ENCODE data around the gene TCF7L2.

Gene TCF7L2

GRCh38 chr10:113169111-113169510 is 219.1 kb downstream of the TCF7L2 start:
- in situ Hi-C loops (cut with HindIII; ENCODE audit: low pct_ligation_motif_present, low pct_unique_long_range_greater_than_20kb, low sequenced_read_pairs) = no loop called here

GRCh38 chr10:113169853-113170460 is 219.9 kb downstream of the TCF7L2 start:
- in situ Hi-C loops (cut with HindIII; ENCODE audit: low pct_ligation_motif_present, low pct_unique_long_range_greater_than_20kb, low sequenced_read_pairs) = no loop called here
- no peak for DNase-seq

More at GRCh38 chr10:113169111-113169510, 219.1 kb downstream of the TCF7L2 start:
- no peak for DNase-seq

GRCh38 chr10:113171662-113172061 is 221.6 kb downstream of the TCF7L2 start:
- no peak for DNase-seq

GRCh38 chr10:113175176-113175575 is 225.1 kb downstream of the TCF7L2 start:
- no peak for DNase-seq
- in situ Hi-C loops (cut with HindIII; ENCODE audit: low pct_ligation_motif_present, low pct_unique_long_range_greater_than_20kb, low sequenced_read_pairs) = no loop called here

More at GRCh38 chr10:113171662-113172061, 221.6 kb downstream of the TCF7L2 start:
- in situ Hi-C loops (cut with HindIII; ENCODE audit: low pct_ligation_motif_present, low pct_unique_long_range_greater_than_20kb, low sequenced_read_pairs) = no loop called here

- no peak for DNase-seq
- in situ Hi-C loops (cut with HindIII; ENCODE audit: low pct_ligation_motif_present, low pct_unique_long_range_greater_than_20kb, low sequenced_read_pairs) = no loop called here
These were observed 226.0 kb downstream of the TCF7L2 start for GRCh38 chr10:113175756-113176651.

GRCh38 chr10:113176652-113177155 is 226.7 kb downstream of the TCF7L2 start:
- DNase-seq = no peak
- in situ Hi-C loops (cut with HindIII; ENCODE audit: low pct_ligation_motif_present, low pct_unique_long_range_greater_than_20kb, low sequenced_read_pairs) = no loop called here

GRCh38 chr10:113177156-113177935 is 227.3 kb downstream of the TCF7L2 start:
- no peak for DNase-seq
- in situ Hi-C loops (cut with HindIII; ENCODE audit: low pct_ligation_motif_present, low pct_unique_long_range_greater_than_20kb, low sequenced_read_pairs) = no loop called here

- DNase-seq = no peak
- in situ Hi-C loops (cut with HindIII; ENCODE audit: low pct_ligation_motif_present, low pct_unique_long_range_greater_than_20kb, low sequenced_read_pairs) = no loop called here
These were observed 227.9 kb downstream of the TCF7L2 start for GRCh38 chr10:113177936-113178335.

- no peak for DNase-seq
- in situ Hi-C loops (cut with HindIII; ENCODE audit: low pct_ligation_motif_present, low pct_unique_long_range_greater_than_20kb, low sequenced_read_pairs) = no loop called here
These were observed 228.7 kb downstream of the TCF7L2 start for GRCh38 chr10:113178771-113179170.

GRCh38 chr10:113179265-113179664 is 229.2 kb downstream of the TCF7L2 start:
- in situ Hi-C loops (cut with HindIII; ENCODE audit: low pct_ligation_motif_present, low pct_unique_long_range_greater_than_20kb, low sequenced_read_pairs) = no loop called here
- DNase-seq = no peak

- in situ Hi-C loops (cut with HindIII; ENCODE audit: low pct_ligation_motif_present, low pct_unique_long_range_greater_than_20kb, low sequenced_read_pairs) = no loop called here
- DNase-seq = no peak
These were observed 229.9 kb downstream of the TCF7L2 start for GRCh38 chr10:113179966-113180365.

GRCh38 chr10:113180401-113181154 is 230.5 kb downstream of the TCF7L2 start:
- in situ Hi-C loops (cut with HindIII; ENCODE audit: low pct_ligation_motif_present, low pct_unique_long_range_greater_than_20kb, low sequenced_read_pairs) = no loop called here
- no peak for DNase-seq

GRCh38 chr10:113182154-113182553 is 232.1 kb downstream of the TCF7L2 start:
- in situ Hi-C loops (cut with HindIII; ENCODE audit: low pct_ligation_motif_present, low pct_unique_long_range_greater_than_20kb, low sequenced_read_pairs) = no loop called here
- no peak for DNase-seq

GRCh38 chr10:113183573-113183972 is 233.5 kb downstream of the TCF7L2 start:
- no peak for DNase-seq
- in situ Hi-C loops (cut with HindIII; ENCODE audit: low pct_ligation_motif_present, low pct_unique_long_range_greater_than_20kb, low sequenced_read_pairs) = no loop called here

GRCh38 chr10:113187063-113187777 is 237.2 kb downstream of the TCF7L2 start:
- in situ Hi-C loops (cut with HindIII; ENCODE audit: low pct_ligation_motif_present, low pct_unique_long_range_greater_than_20kb, low sequenced_read_pairs) = no loop called here
- no peak for DNase-seq

GRCh38 chr10:113199459-113199858 is 249.4 kb downstream of the TCF7L2 start:
- in situ Hi-C loops (cut with HindIII; ENCODE audit: low pct_ligation_motif_present, low pct_unique_long_range_greater_than_20kb, low sequenced_read_pairs) = no loop called here
- DNase-seq = no peak

GRCh38 chr10:113202011-113202410 is 252.0 kb downstream of the TCF7L2 start:
- no peak for DNase-seq
- in situ Hi-C loops (cut with HindIII; ENCODE audit: low pct_ligation_motif_present, low pct_unique_long_range_greater_than_20kb, low sequenced_read_pairs) = no loop called here

GRCh38 chr10:113207924-113208323 is 257.9 kb downstream of the TCF7L2 start:
- in situ Hi-C loops (cut with HindIII; ENCODE audit: low pct_ligation_motif_present, low pct_unique_long_range_greater_than_20kb, low sequenced_read_pairs) = no loop called here
- no peak for DNase-seq

Measured in ACHN (cell line).